SK-N-SH treated with all-trans-retinoic acid at 6 μM for 48 hours (cell line): ENCODE data around the gene CTDSP2.

Experiments
- ATAC-seq: fragments of 200-7000 bp; cut with Tn5 transposase; 3 replicates; pipeline ENCODE4 v1.9.1; 2020; ENCODE audit warnings: mild to moderate bottlenecking, moderate library complexity
- ARNTL ChIP-seq: fragments of 450-650 bp; formaldehyde crosslinking; IDR thresholded peaks from 2 replicates; pipeline ENCODE4 v1.5.0; 2020; ENCODE audit warnings: low read depth, mild to moderate bottlenecking, moderate library complexity, borderline replicate concordance
- BACH2 ChIP-seq: fragments of 250-450 bp; sonication (Bioruptor Pico); IDR thresholded peaks from 2 replicates; pipeline ENCODE4 v1.9.0; 2021; ENCODE audit warnings: mild to moderate bottlenecking, borderline replicate concordance
- CSDC2 ChIP-seq: fragments of 250-450 bp; sonication (Bioruptor Pico); IDR thresholded peaks from 2 replicates; pipeline ENCODE4 v1.5.0; 2020; ENCODE audit warnings: mild to moderate bottlenecking, moderate library complexity
- ISL1 ChIP-seq: fragments of 250-450 bp; sonication (Bioruptor Pico); IDR thresholded peaks from 2 replicates; pipeline ENCODE4 v2.1.2; 2022; ENCODE audit warnings: mild to moderate bottlenecking, moderate library complexity
- OSR1 ChIP-seq: fragments of 250-450 bp; sonication (Bioruptor Pico); IDR thresholded peaks from 2 replicates; pipeline ENCODE4 v1.8.0; 2022; ENCODE audit warnings: moderate library complexity, mild to moderate bottlenecking, inconsistent platforms
- PPARA ChIP-seq: fragments of 250-450 bp; sonication (Bioruptor Pico); IDR thresholded peaks from 2 replicates; pipeline ENCODE4 v1.5.0; 2020; ENCODE audit warnings: mild to moderate bottlenecking, borderline replicate concordance
- RARB ChIP-seq: fragments of 250-450 bp; sonication (Bioruptor Pico); IDR thresholded peaks from 2 replicates; pipeline ENCODE4 v1.8.0; 2021; ENCODE audit warnings: mild to moderate bottlenecking, moderate library complexity
- SNAI2 ChIP-seq: fragments of 250-450 bp; sonication (Bioruptor Pico); IDR thresholded peaks from 2 replicates; pipeline ENCODE4 v1.5.0; 2020; ENCODE audit warnings: mild to moderate bottlenecking, moderate library complexity
- TCF4 ChIP-seq: fragments of 250-450 bp; sonication (Bioruptor Pico); IDR thresholded peaks from 2 replicates; pipeline ENCODE4 v1.8.0; 2021; ENCODE audit warnings: mild to moderate bottlenecking, moderate library complexity, borderline replicate concordance
- TOX ChIP-seq: fragments of 250-450 bp; sonication (Bioruptor Pico); IDR thresholded peaks from 2 replicates; pipeline ENCODE4 v1.8.0; 2021; ENCODE audit warnings: mild to moderate bottlenecking, moderate library complexity, borderline replicate concordance
- TSHZ2 ChIP-seq: fragments of 250-450 bp; sonication (Bioruptor Pico); IDR thresholded peaks from 2 replicates; pipeline ENCODE4 v1.5.0; 2020; ENCODE audit warnings: mild to moderate bottlenecking, moderate library complexity
- ZC3H10 ChIP-seq: fragments of 250-450 bp; sonication (Bioruptor Pico); IDR thresholded peaks from 2 replicates; pipeline ENCODE4 v1.5.1; 2021; ENCODE audit warnings: mild to moderate bottlenecking, moderate library complexity
- ZFP3 ChIP-seq: fragments of 250-450 bp; sonication (Bioruptor Pico); IDR thresholded peaks from 2 replicates; pipeline ENCODE4 v1.5.0; 2020; ENCODE audit warnings: mild to moderate bottlenecking, moderate library complexity
- ZFP30 ChIP-seq: fragments of 450-650 bp; formaldehyde crosslinking; IDR thresholded peaks from 2 replicates; pipeline ENCODE4 v1.5.0; 2022; ENCODE audit warnings: mild to moderate bottlenecking, moderate library complexity
- ZNF565 ChIP-seq: fragments of 450-650 bp; formaldehyde crosslinking; conservative IDR thresholded peaks from 2 replicates; pipeline ENCODE4 v1.5.0; 2020; ENCODE audit warnings: low read depth, mild to moderate bottlenecking, moderate library complexity
- ZNF70 ChIP-seq: fragments of 450-650 bp; formaldehyde crosslinking; IDR thresholded peaks from 2 replicates; pipeline ENCODE4 v1.5.0; 2020; ENCODE audit warnings: mild to moderate bottlenecking, moderate library complexity
- TF ChIP-seq, protein P1 (sequence below): fragments of 250-450 bp; sonication (Bioruptor Pico); IDR thresholded peaks from 2 replicates; pipeline ENCODE4 v1.8.0; 2020; ENCODE audit warnings: mild to moderate bottlenecking, moderate library complexity, borderline replicate concordance
- TF ChIP-seq, protein P2 (sequence below): fragments of 250-450 bp; sonication (Bioruptor Pico); IDR thresholded peaks from 2 replicates; pipeline ENCODE4 v1.8.0; 2021; ENCODE audit warnings: low read depth, mild to moderate bottlenecking, moderate library complexity, borderline replicate concordance

Gene CTDSP2

DNA sequence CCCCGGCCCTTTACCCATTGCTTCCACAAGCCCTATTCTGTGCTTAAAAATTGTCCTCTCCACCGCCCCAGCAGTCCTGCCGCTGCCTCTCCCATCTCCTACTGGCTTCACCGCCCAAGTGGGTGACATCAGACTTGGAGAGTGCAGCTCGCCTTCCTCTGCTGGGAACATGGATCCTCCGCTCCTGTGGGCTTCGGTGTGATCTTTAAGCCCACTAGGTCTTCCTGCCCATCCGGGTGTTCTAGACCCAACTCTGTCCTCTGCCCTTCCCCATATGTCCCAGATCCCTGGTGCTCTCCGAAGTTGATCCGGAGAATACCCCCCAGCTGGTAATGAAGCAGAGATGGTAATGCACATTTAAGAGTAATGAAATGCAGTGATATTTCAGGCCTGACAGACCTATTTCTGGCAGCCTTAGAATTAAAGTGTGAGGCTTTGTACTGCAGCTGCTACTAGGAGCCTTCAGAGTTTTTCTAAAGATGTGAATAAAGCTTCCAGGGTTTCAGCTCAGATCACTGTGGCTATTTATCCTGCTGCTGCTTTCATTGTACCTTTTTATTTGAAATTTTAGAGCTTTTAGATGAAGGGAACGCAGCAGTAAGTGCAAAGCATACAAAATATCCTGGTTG lies 22.9 kb upstream of the CTDSP2 start (continued):
- TF ChIP-seq RARB (CRISPR knock-in tag) (no peak), ZC3H10 (no peak), ZNF70 (CRISPR knock-in tag) (no peak), TCF4 (no peak), ISL1 (no peak)

GRCh38 chr12:57868851-57869268 lies 22.3 kb upstream of the CTDSP2 start:
- ATAC-seq = no peak

DNA sequence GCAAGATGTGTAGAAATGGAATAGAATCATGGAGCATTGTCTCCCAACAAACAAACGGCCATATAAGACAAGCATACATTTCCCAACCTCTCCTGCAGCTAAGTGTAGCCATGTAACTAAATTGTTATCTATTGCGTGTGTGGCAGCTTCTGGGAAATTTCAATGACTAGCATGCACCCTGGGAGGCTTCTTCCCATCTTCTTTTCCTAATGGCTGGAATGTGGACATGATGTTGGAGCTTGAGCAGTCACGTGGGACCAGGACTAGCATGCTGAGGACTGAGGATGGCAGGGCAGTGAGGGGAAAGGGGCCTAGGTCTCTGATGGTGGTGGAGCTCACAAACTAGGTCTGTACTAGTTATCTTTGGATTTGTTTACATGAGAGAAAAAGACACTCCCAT lies 21.7 kb upstream of the CTDSP2 start:
- no peak for TF ChIP-seq ZC3H10
- TF ChIP-seq, protein P1, sequence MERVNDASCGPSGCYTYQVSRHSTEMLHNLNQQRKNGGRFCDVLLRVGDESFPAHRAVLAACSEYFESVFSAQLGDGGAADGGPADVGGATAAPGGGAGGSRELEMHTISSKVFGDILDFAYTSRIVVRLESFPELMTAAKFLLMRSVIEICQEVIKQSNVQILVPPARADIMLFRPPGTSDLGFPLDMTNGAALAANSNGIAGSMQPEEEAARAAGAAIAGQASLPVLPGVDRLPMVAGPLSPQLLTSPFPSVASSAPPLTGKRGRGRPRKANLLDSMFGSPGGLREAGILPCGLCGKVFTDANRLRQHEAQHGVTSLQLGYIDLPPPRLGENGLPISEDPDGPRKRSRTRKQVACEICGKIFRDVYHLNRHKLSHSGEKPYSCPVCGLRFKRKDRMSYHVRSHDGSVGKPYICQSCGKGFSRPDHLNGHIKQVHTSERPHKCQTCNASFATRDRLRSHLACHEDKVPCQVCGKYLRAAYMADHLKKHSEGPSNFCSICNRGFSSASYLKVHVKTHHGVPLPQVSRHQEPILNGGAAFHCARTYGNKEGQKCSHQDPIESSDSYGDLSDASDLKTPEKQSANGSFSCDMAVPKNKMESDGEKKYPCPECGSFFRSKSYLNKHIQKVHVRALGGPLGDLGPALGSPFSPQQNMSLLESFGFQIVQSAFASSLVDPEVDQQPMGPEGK (CRISPR knock-in tag) = no peak
- TF ChIP-seq RARB (CRISPR knock-in tag) = no peak
- no peak for TF ChIP-seq ZFP30 (CRISPR knock-in tag)
- no peak for TF ChIP-seq ARNTL (CRISPR knock-in tag)
- no peak for TF ChIP-seq TOX (CRISPR knock-in tag)
- TF ChIP-seq OSR1 (CRISPR knock-in tag) = no peak
- no peak for TF ChIP-seq ZFP3 (CRISPR knock-in tag)
- TF ChIP-seq, protein P2, sequence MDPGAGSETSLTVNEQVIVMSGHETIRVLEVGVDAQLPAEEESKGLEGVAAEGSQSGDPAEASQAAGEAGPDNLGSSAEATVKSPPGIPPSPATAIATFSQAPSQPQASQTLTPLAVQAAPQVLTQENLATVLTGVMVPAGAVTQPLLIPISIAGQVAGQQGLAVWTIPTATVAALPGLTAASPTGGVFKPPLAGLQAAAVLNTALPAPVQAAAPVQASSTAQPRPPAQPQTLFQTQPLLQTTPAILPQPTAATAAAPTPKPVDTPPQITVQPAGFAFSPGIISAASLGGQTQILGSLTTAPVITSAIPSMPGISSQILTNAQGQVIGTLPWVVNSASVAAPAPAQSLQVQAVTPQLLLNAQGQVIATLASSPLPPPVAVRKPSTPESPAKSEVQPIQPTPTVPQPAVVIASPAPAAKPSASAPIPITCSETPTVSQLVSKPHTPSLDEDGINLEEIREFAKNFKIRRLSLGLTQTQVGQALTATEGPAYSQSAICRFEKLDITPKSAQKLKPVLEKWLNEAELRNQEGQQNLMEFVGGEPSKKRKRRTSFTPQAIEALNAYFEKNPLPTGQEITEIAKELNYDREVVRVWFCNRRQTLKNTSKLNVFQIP (CRISPR knock-in tag) = no peak
- no peak for TF ChIP-seq BACH2 (CRISPR knock-in tag)
- TF ChIP-seq SNAI2 (CRISPR knock-in tag) = no peak
- TF ChIP-seq PPARA (CRISPR knock-in tag) = no peak
- no peak for TF ChIP-seq TSHZ2
- no peak for TF ChIP-seq ZNF565 (CRISPR knock-in tag)
- TF ChIP-seq ZNF70 (CRISPR knock-in tag) = no peak
- no peak for TF ChIP-seq CSDC2
- no peak for ATAC-seq

More at GRCh38 chr12:57868851-57869268, 22.3 kb upstream of the CTDSP2 start:
- TF ChIP-seq, protein P2 (CRISPR knock-in tag) = no peak
- TF ChIP-seq, protein P1 (CRISPR knock-in tag) = no peak
- no peak for TF ChIP-seq ZC3H10
- TF ChIP-seq, all 23 proteins: peak for 0
